ENCODE results near the gene PRPF39.

DNA sequence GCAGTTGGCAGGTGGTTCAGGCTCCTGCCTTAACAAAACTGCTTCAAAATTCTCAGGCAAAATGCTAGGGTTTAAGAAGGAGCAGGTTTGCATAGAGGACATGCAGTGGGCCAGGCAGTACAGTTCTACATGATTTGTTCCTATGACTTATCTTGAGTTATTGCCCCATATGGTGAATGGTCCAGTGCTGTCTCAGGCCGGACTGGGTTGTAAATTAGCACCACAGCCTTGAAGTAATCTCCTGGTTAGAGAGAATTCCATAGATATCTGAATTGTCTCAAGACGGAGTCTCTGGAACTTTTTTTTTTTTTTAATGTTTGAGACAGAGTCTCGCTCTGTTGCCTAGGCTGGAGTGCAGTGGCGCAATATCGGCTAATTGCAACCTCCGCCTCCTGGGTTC is 11.8 kb upstream of the PRPF39 start:
- TF ChIP-seq POLR2AphosphoS5 (IDR thresholded peaks at IDR 0.05; ENCODE audit: borderline replicate concordance, low read depth, low read length) (no peak), EZH2 (IDR thresholded peaks at IDR 0.05) (no peak), FOXP2 (optimal IDR thresholded peaks at IDR 0.05; ENCODE audit: control extremely low read depth, extremely low read length, insufficient read depth) (no peak)
